A549 (cell line): ENCODE measurements around the gene MFAP2. TPM values are rescaled to one million over a fixed set of nuclear protein-coding genes. Genes with fewer than 3 reads are reported as not detected.
A peak's percentile ranks its signal among the peaks of the same experiment; 100 is the strongest.

Experiments used
- ATAC-seq, 2 experiments: fragments of 200-7000 bp in 1 of 2; fragments of >200 bp in 1 of 2; cut with Nextera tagmentation in 1 of 2; cut with Tn5 transposase in 1 of 2; 3 replicates each; pipeline versions ENCODE4 v1.8.0 to v1.9.1; 2018 to 2020; ENCODE audit warnings: mild to moderate bottlenecking in 1 of 2, moderate library complexity in 1 of 2
- CTCF ChIA-PET: fragments of 300-600 bp; sonication (Branson Sonifier 250); formaldehyde crosslinking; extraction: SDS; loops from one replicate; lab custom pipeline; 2021; ENCODE audit warnings: antibody characterized with exemption, inconsistent platforms; lab: Yijun Ruan, JAX
- POLR2A ChIA-PET: fragments of 350-600 bp; formaldehyde crosslinking; extraction: SDS; loops from one replicate; lab custom pipeline; 2021; ENCODE audit warnings: antibody characterized with exemption, inconsistent platforms; lab: Yijun Ruan, JAX
- DNase-seq, 2 experiments: peaks; one replicate each; pipeline versions ENCODE4 v3.0.0 to v3.0.0-alpha.2; 2011 to 2016; ENCODE audit warnings: low read depth in 1 of 2, low spot score in 1 of 2
- FAIRE-seq: peaks from 2 replicates; lab custom pipeline; 2011; peaks lifted over from hg19 to GRCh38; lab: Jason Lieb, UNC
- H3K27ac ChIP-seq, 2 experiments: fragments of >200 bp; sonication (Bioruptor Twin); formaldehyde crosslinking; 3 replicates each; pipeline ENCODE4 v1.5.1; 2016 to 2017
- H3K4me1 ChIP-seq: fragments of >200 bp; sonication (Bioruptor Twin); formaldehyde crosslinking; 3 replicates; pipeline ENCODE4 v1.6.1; 2016
- H3K4me2 ChIP-seq: fragments of >200 bp; sonication (Bioruptor Twin); formaldehyde crosslinking; 3 replicates; pipeline ENCODE4 v1.6.1; 2016
- H3K4me3 ChIP-seq: fragments of >200 bp; sonication (Bioruptor Twin); formaldehyde crosslinking; 3 replicates; pipeline ENCODE4 v1.5.1; 2016
- H3K9me3 ChIP-seq: fragments of >200 bp; sonication (Bioruptor Twin); formaldehyde crosslinking; 3 replicates; pipeline ENCODE4 v1.6.1; 2016
- BHLHE40 ChIP-seq: IDR thresholded peaks from 2 replicates; pipeline ENCODE4 v1.6.1; 2012; ENCODE audit warnings: low read depth, low read length, inconsistent platforms
- CBX2 ChIP-seq: fragments of 200-600 bp; sonication (generic); IDR thresholded peaks from 2 replicates; pipeline ENCODE4 v1.6.1; 2016; ENCODE audit warnings: low read depth, mild to moderate bottlenecking, borderline replicate concordance
- CEBPB ChIP-seq, 2 experiments: fragments of >200 bp in 1 of 2; sonication (Bioruptor Twin) in 1 of 2; formaldehyde crosslinking in 1 of 2; IDR thresholded peaks; 2 replicates each; pipeline ENCODE4 v1.6.1; 2012 to 2016
- EHMT2 ChIP-seq: fragments of 200-600 bp; sonication (generic); IDR thresholded peaks from 2 replicates; pipeline ENCODE4 v1.6.1; 2016; ENCODE audit warnings: antibody characterized with exemption, low read depth, mild to moderate bottlenecking, moderate library complexity
- FOSB ChIP-seq: fragments of 250-450 bp; sonication (Bioruptor Pico); IDR thresholded peaks from 2 replicates; pipeline ENCODE4 v1.5.0; 2020; ENCODE audit warnings: mild to moderate bottlenecking, moderate library complexity
- GATA3 ChIP-seq: IDR thresholded peaks from 2 replicates; pipeline ENCODE4 v1.6.1; 2012; ENCODE audit warnings: borderline replicate concordance
- HDAC2 ChIP-seq: fragments of 200-600 bp; sonication (generic); IDR thresholded peaks from 2 replicates; pipeline ENCODE4 v1.6.1; 2016
- HOXA7 ChIP-seq: fragments of 250-450 bp; sonication (Bioruptor Pico); IDR thresholded peaks from 2 replicates; pipeline ENCODE4 v1.5.0; 2020; ENCODE audit warnings: mild to moderate bottlenecking, moderate library complexity
- JUN ChIP-seq, 2 experiments: fragments of >200 bp; sonication (Bioruptor Twin); formaldehyde crosslinking; IDR thresholded peaks; 2 replicates in 1 of 2; 3 replicates in 1 of 2; pipeline ENCODE4 v1.6.1; 2016 to 2017
- JUNB ChIP-seq: fragments of >200 bp; sonication (Bioruptor Twin); formaldehyde crosslinking; IDR thresholded peaks from 2 replicates; pipeline ENCODE4 v1.6.1; 2016
- KDM5A ChIP-seq: fragments of 200-600 bp; sonication (generic); IDR thresholded peaks from 2 replicates; pipeline ENCODE4 v1.6.1; 2016; ENCODE audit warnings: antibody characterized with exemption, mild to moderate bottlenecking
- MYC ChIP-seq: IDR thresholded peaks from 2 replicates; pipeline ENCODE4 v1.6.1; 2012; ENCODE audit warnings: mild to moderate bottlenecking, inconsistent platforms, low read length, improper control_type of control experiment, borderline replicate concordance
- NFE2L2 ChIP-seq: fragments of 150-350 bp; conservative IDR thresholded peaks from 2 replicates; pipeline ENCODE4 v1.6.1; 2014; ENCODE audit warnings: low read length
- NR3C1 ChIP-seq: fragments of >200 bp; sonication (Bioruptor Twin); formaldehyde crosslinking; IDR thresholded peaks from 3 replicates; pipeline ENCODE4 v1.6.1; 2017
- POLR2AphosphoS2 ChIP-seq: conservative IDR thresholded peaks from 2 replicates; pipeline ENCODE4 v1.6.1; 2012; ENCODE audit warnings: low read length, improper control_type of control experiment, inconsistent platforms
- RFX5 ChIP-seq: fragments of 450-650 bp; IDR thresholded peaks from 2 replicates; pipeline ENCODE4 v1.7.1; 2014; ENCODE audit warnings: antibody characterized with exemption, mild to moderate bottlenecking, moderate library complexity
- SMC3 ChIP-seq: fragments of >200 bp; sonication (Bioruptor Twin); formaldehyde crosslinking; IDR thresholded peaks from 3 replicates; pipeline ENCODE4 v1.6.1; 2018; ENCODE audit warnings: inconsistent platforms
- TFCP2L1 ChIP-seq: fragments of 250-450 bp; sonication (Bioruptor Pico); IDR thresholded peaks from 2 replicates; pipeline ENCODE4 v1.5.0; 2021; ENCODE audit warnings: mild to moderate bottlenecking
- ZC3H11A ChIP-seq: fragments of 450-650 bp; IDR thresholded peaks from 2 replicates; pipeline ENCODE4 v1.6.1; 2014; ENCODE audit warnings: antibody characterized with exemption, mild to moderate bottlenecking
- ZFP36 ChIP-seq: fragments of 450-650 bp; IDR thresholded peaks from 2 replicates; pipeline ENCODE4 v1.6.1; 2014; ENCODE audit warnings: borderline replicate concordance; ENCODE audit not compliant: partially characterized antibody
- WGBS: methylation state at CpG from one replicate; pipeline ENCODE4 v1.1.6; 2017; ENCODE audit errors: missing lambda C conversion rate; 5-methylcytosine and 5-hydroxymethylcytosine counted together
- polyA plus RNA-seq, 4 experiments: library from polyadenylated mRNA; depleted of rRNA in 3 of 4; stranded (reverse); fragments of >200 nt; fragmentation: RNase III in 1 of 4; extraction: RNeasy Plus Mini Kit Qiagen cat#74134 plus additional on column Dnase treatment in 1 of 4; gene quantifications; 2 replicates in 3 of 4; 3 replicates in 1 of 4; pipeline ENCODE4 v1.2.3, GENCODE V29; 2011 to 2017
- TF ChIP-seq, protein P1 (sequence below): fragments of >200 bp; sonication (Bioruptor Twin); formaldehyde crosslinking; IDR thresholded peaks from 3 replicates; pipeline ENCODE4 v1.5.1; 2016
- TF ChIP-seq, protein P2 (sequence below): fragments of >200 bp; sonication (Bioruptor Twin); formaldehyde crosslinking; IDR thresholded peaks from 2 replicates; pipeline ENCODE4 v1.6.1; 2016
- TF ChIP-seq, protein P3 (sequence below): IDR thresholded peaks from 2 replicates; pipeline ENCODE4 v1.6.1; 2012
- TF ChIP-seq, protein P4 (sequence below): fragments of 450-650 bp; IDR thresholded peaks from 2 replicates; pipeline ENCODE4 v1.6.1; 2014; ENCODE audit warnings: antibody characterized with exemption
- TF ChIP-seq, protein P5 (sequence below): IDR thresholded peaks from 2 replicates; pipeline ENCODE4 v1.6.1; 2012
- TF ChIP-seq, protein P6 (sequence below): fragments of >200 bp; sonication (Bioruptor Twin); formaldehyde crosslinking; IDR thresholded peaks from 3 replicates; pipeline ENCODE4 v1.6.1; 2016

Gene MFAP2
- polyA plus RNA-seq, 2 of the 4 experiments (the other 2 are of a cell fraction), result 0.45 to 0.90 TPM

DNA sequence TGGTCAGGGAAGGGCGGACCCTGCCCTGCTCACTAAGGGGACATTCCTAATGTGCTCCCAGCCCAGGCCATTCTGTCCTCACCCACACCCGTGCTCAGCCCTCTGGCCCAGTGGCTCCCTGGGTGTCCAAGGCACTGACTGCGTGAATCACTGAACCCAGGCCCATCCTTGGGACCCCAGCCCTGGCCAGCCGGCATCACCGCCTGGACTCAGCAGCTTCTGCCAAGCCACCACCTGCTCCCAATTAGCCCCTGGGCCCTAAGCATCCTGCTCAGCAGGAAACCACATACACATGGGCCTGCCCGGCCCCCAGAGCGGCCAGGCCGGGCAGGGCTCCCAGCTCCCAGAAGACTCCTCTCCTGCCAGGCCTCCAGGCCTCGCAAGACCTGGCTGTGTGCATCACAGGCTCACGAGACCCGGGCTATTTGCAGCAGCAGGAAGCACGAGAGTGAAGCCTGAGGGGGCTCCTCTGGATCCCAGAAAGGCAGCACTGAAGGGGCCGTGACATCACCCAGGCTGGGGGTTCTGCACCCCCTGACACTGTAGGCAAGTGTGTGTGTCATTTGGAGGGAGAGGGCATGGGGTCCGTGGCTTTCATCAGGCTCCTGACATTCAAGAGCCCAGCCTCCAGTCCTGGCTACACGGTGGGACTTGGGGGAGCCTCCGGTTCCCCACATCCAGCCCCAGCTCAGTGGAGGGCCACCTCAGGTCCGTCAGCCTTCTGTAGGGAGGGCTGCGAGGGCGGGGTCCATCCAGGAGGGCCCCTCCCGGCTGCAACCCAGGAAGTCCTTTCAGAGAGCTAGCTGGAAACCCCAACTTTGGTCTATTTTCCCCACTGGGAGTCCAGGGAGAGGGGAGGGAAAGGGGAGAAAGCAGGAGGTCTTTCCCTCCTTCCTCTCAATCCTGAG lies 1.6 kb downstream of the MFAP2 start:
- ChIA-PET POLR2A (interaction anchor here (0.6 kb wide), 1 partner anchor 50 kb away, joined by 4 read pairs; no protein-coding TSS in a partner anchor), CTCF (interaction anchor here (0.6 to 1.2 kb wide), 5 partner anchors 12 to 70 kb away, joined by 3 to 4 read pairs (median 3); no protein-coding TSS in a partner anchor)
- FAIRE-seq, result no peak
- TF ChIP-seq HOXA7 (CRISPR knock-in tag) (no peak), FOSB (CRISPR knock-in tag) (no peak), TFCP2L1 (CRISPR knock-in tag) (no peak)
- TF ChIP-seq, all 56 proteins: peak for 0
- Histone ChIP-seq H3K9me3 (no peaks in the 10 kb centered on the region), H3K4me2 (no peak overlapping the region), H3K4me3 (no peak overlapping the region), H3K27ac (0 out of 6 replicates have a peak overlapping the region, but pooled peaks of 1 of the 2 experiments have one; percentile 26), H3K4me1 (no peaks in the 10 kb centered on the region)
- no peak for DNase-seq
- WGBS, result 68% methylated on average over 8 of the region's 20 CpGs
- peak in 1 of 2 experiments; percentile 9; a peak in 1 of 6 replicates for ATAC-seq

DNA sequence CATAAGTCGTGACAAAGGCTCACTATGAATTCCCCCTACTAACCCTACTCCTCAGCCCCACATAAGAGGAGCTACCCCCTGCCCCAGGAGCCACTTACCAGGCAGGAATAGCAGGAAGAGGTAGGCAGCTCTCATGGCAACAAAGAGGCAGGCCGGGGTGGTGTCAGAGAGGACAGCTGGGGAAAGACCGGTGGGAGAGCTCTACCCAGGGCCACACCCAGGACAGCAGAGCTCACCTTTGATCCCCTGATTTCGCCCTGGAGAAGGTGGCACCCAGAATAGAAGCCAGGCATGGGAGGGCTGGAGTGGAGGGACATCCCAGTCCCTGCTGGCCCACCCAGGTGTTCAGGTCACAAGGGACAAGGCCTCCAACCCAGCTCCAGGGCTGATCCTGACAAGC lies 2.3 kb downstream of the MFAP2 start:
- Histone ChIP-seq H3K4me2 (no peak overlapping the region), H3K4me3 (no peak overlapping the region), H3K27ac (0 out of 6 replicates have a peak overlapping the region, but pooled peaks of 1 of the 2 experiments have one; percentile 26), H3K9me3 (no peaks in the 10 kb centered on the region)
- WGBS, result 100% methylated on average over 2 of the region's 4 CpGs
- ChIA-PET CTCF (interaction anchor here (0.6 to 1.5 kb wide), 5 partner anchors 11 to 68 kb away, joined by 3 to 4 read pairs (median 4); no protein-coding TSS in a partner anchor), POLR2A (no interaction called here)
- FAIRE-seq, result no peak
- ATAC-seq, result peak in 1 of 2 experiments; percentile 8; a peak in 3 of 6 replicates
- TF ChIP-seq, protein P1, sequence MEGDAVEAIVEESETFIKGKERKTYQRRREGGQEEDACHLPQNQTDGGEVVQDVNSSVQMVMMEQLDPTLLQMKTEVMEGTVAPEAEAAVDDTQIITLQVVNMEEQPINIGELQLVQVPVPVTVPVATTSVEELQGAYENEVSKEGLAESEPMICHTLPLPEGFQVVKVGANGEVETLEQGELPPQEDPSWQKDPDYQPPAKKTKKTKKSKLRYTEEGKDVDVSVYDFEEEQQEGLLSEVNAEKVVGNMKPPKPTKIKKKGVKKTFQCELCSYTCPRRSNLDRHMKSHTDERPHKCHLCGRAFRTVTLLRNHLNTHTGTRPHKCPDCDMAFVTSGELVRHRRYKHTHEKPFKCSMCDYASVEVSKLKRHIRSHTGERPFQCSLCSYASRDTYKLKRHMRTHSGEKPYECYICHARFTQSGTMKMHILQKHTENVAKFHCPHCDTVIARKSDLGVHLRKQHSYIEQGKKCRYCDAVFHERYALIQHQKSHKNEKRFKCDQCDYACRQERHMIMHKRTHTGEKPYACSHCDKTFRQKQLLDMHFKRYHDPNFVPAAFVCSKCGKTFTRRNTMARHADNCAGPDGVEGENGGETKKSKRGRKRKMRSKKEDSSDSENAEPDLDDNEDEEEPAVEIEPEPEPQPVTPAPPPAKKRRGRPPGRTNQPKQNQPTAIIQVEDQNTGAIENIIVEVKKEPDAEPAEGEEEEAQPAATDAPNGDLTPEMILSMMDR, result no peak
- TF ChIP-seq, protein P2, sequence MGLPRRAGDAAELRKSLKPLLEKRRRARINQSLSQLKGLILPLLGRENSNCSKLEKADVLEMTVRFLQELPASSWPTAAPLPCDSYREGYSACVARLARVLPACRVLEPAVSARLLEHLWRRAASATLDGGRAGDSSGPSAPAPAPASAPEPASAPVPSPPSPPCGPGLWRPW, result no peak
- TF ChIP-seq, protein P3, sequence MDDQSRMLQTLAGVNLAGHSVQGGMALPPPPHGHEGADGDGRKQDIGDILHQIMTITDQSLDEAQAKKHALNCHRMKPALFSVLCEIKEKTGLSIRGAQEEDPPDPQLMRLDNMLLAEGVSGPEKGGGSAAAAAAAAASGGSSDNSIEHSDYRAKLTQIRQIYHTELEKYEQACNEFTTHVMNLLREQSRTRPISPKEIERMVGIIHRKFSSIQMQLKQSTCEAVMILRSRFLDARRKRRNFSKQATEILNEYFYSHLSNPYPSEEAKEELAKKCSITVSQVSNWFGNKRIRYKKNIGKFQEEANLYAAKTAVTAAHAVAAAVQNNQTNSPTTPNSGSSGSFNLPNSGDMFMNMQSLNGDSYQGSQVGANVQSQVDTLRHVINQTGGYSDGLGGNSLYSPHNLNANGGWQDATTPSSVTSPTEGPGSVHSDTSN, result no peak
- TF ChIP-seq CEBPB (IDR thresholded peaks at IDR 0.05) (no peak), HDAC2 (no peak), GATA3 (no peak), TFCP2L1 (CRISPR knock-in tag) (no peak), EHMT2 (no peak), NFE2L2 (no peak), ZC3H11A (no peak), JUNB (no peak), POLR2AphosphoS2 (no peak), ZFP36 (no peak), KDM5A (no peak), BHLHE40 (no peak)
- TF ChIP-seq, protein P4, sequence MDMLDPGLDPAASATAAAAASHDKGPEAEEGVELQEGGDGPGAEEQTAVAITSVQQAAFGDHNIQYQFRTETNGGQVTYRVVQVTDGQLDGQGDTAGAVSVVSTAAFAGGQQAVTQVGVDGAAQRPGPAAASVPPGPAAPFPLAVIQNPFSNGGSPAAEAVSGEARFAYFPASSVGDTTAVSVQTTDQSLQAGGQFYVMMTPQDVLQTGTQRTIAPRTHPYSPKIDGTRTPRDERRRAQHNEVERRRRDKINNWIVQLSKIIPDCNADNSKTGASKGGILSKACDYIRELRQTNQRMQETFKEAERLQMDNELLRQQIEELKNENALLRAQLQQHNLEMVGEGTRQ, result no peak
- TF ChIP-seq, all 56 proteins: peak for 0
- no peaks in the 10 kb centered on the region for H3K4me1 ChIP-seq
- DNase-seq, result no peak

DNA sequence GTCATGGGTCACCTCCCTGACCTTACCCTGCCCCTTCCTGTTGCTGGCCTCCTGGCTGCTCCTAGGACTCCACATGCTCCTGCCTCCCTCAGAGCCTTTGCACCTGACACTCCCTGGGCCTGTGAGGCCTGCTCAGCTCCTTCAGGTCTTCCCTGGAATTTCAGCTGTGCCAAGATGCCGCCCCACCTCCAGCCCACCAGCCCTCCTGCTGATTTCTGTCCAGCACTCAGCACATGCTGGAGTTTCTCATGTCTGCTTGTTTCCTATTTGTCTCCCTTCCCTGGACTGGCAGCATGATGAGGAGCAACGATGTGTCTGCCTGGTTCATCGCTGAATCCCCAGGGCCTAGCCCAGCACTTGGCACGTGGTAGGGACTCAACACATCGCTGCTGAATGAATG lies 3.0 kb downstream of the MFAP2 start:
- POLR2A ChIA-PET, result no interaction called here
- 95% methylated on average over 5 of the region's 5 CpGs for WGBS
- no peak for TF ChIP-seq SMC3
- no peak for TF ChIP-seq RFX5
- TF ChIP-seq TFCP2L1 (CRISPR knock-in tag), result no peak
- TF ChIP-seq JUNB, result no peak
- TF ChIP-seq CBX2, result no peak
- TF ChIP-seq, protein P5, sequence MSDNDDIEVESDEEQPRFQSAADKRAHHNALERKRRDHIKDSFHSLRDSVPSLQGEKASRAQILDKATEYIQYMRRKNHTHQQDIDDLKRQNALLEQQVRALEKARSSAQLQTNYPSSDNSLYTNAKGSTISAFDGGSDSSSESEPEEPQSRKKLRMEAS, result no peak
- TF ChIP-seq, protein P2, result no peak
- no peak for TF ChIP-seq HDAC2
- TF ChIP-seq, protein P6, sequence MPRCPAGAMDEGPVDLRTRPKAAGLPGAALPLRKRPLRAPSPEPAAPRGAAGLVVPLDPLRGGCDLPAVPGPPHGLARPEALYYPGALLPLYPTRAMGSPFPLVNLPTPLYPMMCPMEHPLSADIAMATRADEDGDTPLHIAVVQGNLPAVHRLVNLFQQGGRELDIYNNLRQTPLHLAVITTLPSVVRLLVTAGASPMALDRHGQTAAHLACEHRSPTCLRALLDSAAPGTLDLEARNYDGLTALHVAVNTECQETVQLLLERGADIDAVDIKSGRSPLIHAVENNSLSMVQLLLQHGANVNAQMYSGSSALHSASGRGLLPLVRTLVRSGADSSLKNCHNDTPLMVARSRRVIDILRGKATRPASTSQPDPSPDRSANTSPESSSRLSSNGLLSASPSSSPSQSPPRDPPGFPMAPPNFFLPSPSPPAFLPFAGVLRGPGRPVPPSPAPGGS, result no peak
- no peak for TF ChIP-seq MYC
- no peak for TF ChIP-seq EHMT2
- TF ChIP-seq GATA3, result no peak
- TF ChIP-seq JUN (IDR thresholded peaks at IDR 0.05), result no peak
- no peak for TF ChIP-seq NR3C1

More for the DNA sequence above, 3.0 kb downstream of the MFAP2 start:
- DNase-seq (no peak), ATAC-seq (0 out of 6 replicates have a peak, but pooled peaks of 1 of the 2 experiments have one; percentile 8), FAIRE-seq (no peak)
- Histone ChIP-seq H3K4me1 (no peaks in the 10 kb centered on the region), H3K27ac (no peak overlapping the region), H3K4me3 (no peak overlapping the region), H3K4me2 (no peak overlapping the region), H3K9me3 (no peaks in the 10 kb centered on the region)
- CTCF ChIA-PET, result interaction anchor here (1.5 kb wide), 1 partner anchor 16 kb away, joined by 4 read pairs; no protein-coding TSS in a partner anchor
